Measurements from ENCODE around the gene SDK1. TPM values are rescaled to one million over a fixed set of nuclear protein-coding genes. Genes with fewer than 3 reads are reported as not detected.
A peak's percentile ranks its signal among the peaks of the same experiment; 100 is the strongest.

Gene SDK1
- total and polyA plus RNA-seq, 2 of the 8 experiments (the other 6 are each of a cell fraction or from before 2014, with no cell fraction given), result 3.3 to 7.2 TPM

DNA sequence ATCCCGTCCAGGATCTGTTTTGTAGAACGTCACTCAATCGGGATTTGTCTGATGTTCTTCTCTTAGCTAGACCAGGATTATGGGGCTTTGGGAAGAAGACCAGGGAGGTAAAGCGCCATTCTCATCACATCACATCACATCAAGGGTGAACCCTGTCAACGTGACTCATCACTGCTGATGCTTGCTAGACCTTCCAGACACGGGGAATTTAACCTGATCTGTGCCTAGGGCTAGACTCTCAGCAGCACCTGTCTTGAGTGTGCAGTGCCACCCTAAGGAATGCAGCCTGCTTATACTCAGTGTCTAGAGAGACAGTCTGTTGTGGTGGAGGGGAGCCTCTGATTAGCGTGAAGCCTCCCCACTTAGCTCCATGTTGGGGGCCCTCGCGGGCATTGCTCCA lies 702.5 kb downstream of the SDK1 start:
- FAIRE-seq, result no peak
- H3K36me3 ChIP-seq (ENCODE audit: control insufficient read depth in 2 of 4, insufficient read depth in 4 of 4, low read length in 3 of 4), result no peaks in the 10 kb centered on the region
- H2BK12ac ChIP-seq (ENCODE audit: low read depth, low read length), result no peak overlapping the region
- H4K91ac ChIP-seq (replicated peaks; ENCODE audit: insufficient read length, low read length), result no peak overlapping the region
- H3K27me3 ChIP-seq (replicated peaks in 1 of 4; ENCODE audit: control insufficient read depth in 3 of 4, extremely low read depth in 1 of 4, insufficient read depth in 3 of 4, low read length in 3 of 4), result no peaks in the 10 kb centered on the region
- no peaks in the 10 kb centered on the region for H4K20me1 ChIP-seq (replicated peaks in 1 of 2; ENCODE audit: control insufficient read depth in 1 of 2, insufficient read depth in 2 of 2, low read length in 2 of 2)
- no peak overlapping the region for H3K27ac ChIP-seq (ENCODE audit: low read depth, low read length)
- no peaks in the 10 kb centered on the region for H3K79me1 ChIP-seq (ENCODE audit: low read depth, low read length)
- H3K4me3 ChIP-seq (ENCODE audit: extremely low read depth in 1 of 4, insufficient read depth in 2 of 4, low read depth in 3 of 4, low read length in 4 of 4), result no peak overlapping the region
- H3K23ac ChIP-seq (ENCODE audit: insufficient read length), result no peak overlapping the region
- POLR2A ChIA-PET (ENCODE audit: partially characterized antibody), result no interaction called here
- 93% methylated on average over 9 of the region's 9 CpGs; no CpG with 5 or more reads in 1 of the 2 experiments for WGBS, 2 experiments (ENCODE audit: extremely low coverage in 1 of 2, insufficient coverage in 1 of 2, insufficient read length in 1 of 2, insufficient replicate concordance in 2 of 2, low coverage in 1 of 2, low lambda C conversion rate in 2 of 2, missing lambda C conversion rate in 1 of 2)
- H2BK120ac ChIP-seq (replicated peaks; ENCODE audit: low read depth, low read length), result no peak overlapping the region
- no peak overlapping the region for H4K5ac ChIP-seq (ENCODE audit: insufficient read length, low read depth, low read length)
- H2BK20ac ChIP-seq (ENCODE audit: low read length), result no peak overlapping the region
- no peaks in the 10 kb centered on the region for H3K79me2 ChIP-seq (ENCODE audit: control insufficient read depth in 1 of 2, insufficient read depth in 2 of 2, low read length in 2 of 2)
- H3K9me3 ChIP-seq (ENCODE audit: insufficient read depth in 2 of 2, low read depth in 1 of 2, low read length in 1 of 2), result no peaks in the 10 kb centered on the region
- no peak overlapping the region for H2BK15ac ChIP-seq (ENCODE audit: low read length)
- no peak overlapping the region for H3K9ac ChIP-seq (replicated peaks in 1 of 4; ENCODE audit: extremely low read depth in 1 of 4, low read depth in 3 of 4, low read length in 3 of 4)
- H4K8ac ChIP-seq (ENCODE audit: extremely low read depth, insufficient read depth, low read length), result no peak overlapping the region
- no peak overlapping the region for H3K14ac ChIP-seq (ENCODE audit: insufficient read length)
- no peak overlapping the region for H2BK5ac ChIP-seq (ENCODE audit: low read depth, low read length)
- H3K4me2 ChIP-seq (ENCODE audit: insufficient read depth in 1 of 2, low read depth in 2 of 2, low read length in 2 of 2), result no peak overlapping the region
- 0 out of 2 replicates have a peak overlapping the region, but pooled peaks have one; percentile 32 for H2AK5ac ChIP-seq (ENCODE audit: low read depth, low read length)
- no peak for TF ChIP-seq CHD2 (IDR thresholded peaks at IDR 0.05; ENCODE audit: low read length)
- TF ChIP-seq KDM1A (IDR thresholded peaks at IDR 0.05; ENCODE audit: borderline replicate concordance, low read length), result no peak
- TF ChIP-seq TAF7 (optimal IDR thresholded peaks at IDR 0.05; ENCODE audit: borderline replicate concordance, low read depth, low read length), result no peak
- no peak for TF ChIP-seq SRF (IDR thresholded peaks at IDR 0.05; ENCODE audit: low read depth, low read length)
- no peak for TF ChIP-seq ASH2L (IDR thresholded peaks at IDR 0.05; ENCODE audit: low read length)
- TF ChIP-seq SUZ12 (IDR thresholded peaks at IDR 0.05; ENCODE audit: low read length), result no peak
- TF ChIP-seq, protein P1, sequence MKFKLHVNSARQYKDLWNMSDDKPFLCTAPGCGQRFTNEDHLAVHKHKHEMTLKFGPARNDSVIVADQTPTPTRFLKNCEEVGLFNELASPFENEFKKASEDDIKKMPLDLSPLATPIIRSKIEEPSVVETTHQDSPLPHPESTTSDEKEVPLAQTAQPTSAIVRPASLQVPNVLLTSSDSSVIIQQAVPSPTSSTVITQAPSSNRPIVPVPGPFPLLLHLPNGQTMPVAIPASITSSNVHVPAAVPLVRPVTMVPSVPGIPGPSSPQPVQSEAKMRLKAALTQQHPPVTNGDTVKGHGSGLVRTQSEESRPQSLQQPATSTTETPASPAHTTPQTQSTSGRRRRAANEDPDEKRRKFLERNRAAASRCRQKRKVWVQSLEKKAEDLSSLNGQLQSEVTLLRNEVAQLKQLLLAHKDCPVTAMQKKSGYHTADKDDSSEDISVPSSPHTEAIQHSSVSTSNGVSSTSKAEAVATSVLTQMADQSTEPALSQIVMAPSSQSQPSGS (IDR thresholded peaks at IDR 0.05; ENCODE audit: low read length), result no peak
- no peak for TF ChIP-seq TEAD4 (IDR thresholded peaks at IDR 0.05; ENCODE audit: low read depth, low read length)
- TF ChIP-seq BCL11A (IDR thresholded peaks at IDR 0.05; ENCODE audit: low read depth in 2 of 2, low read length in 2 of 2), result no peak
- no peak for TF ChIP-seq RXRA (IDR thresholded peaks at IDR 0.05; ENCODE audit: insufficient read depth, low read depth, low read length)
- no peak for TF ChIP-seq EP300 (IDR thresholded peaks at IDR 0.05; ENCODE audit: borderline replicate concordance in 1 of 2, low read depth in 2 of 2, low read length in 2 of 2)
- no peak for TF ChIP-seq YY1 (IDR thresholded peaks at IDR 0.05; ENCODE audit: low read depth, low read length)
- TF ChIP-seq SIN3A (conservative IDR thresholded peaks at IDR 0.05 in 1 of 2, IDR thresholded peaks at IDR 0.05 in 1 of 2; ENCODE audit: low read depth in 1 of 2, low read length in 2 of 2), result no peak
- no peak overlapping the region for H2AFZ ChIP-seq (ENCODE audit: low read length)
- DNase-seq (ENCODE audit: low read depth in 1 of 2, low spot score in 2 of 2), result no peak
- CTCF ChIA-PET (ENCODE audit: partially characterized antibody), result interaction anchor here (0.9 to 1.1 kb wide), 2 partner anchors 13 to 17 kb away, joined by 3 read pairs; no protein-coding TSS in a partner anchor
- no peaks in the 10 kb centered on the region for H3K23me2 ChIP-seq (ENCODE audit: low read depth, low read length)
- H3K4ac ChIP-seq (replicated peaks; ENCODE audit: insufficient read length, low read depth, low read length), result no peak overlapping the region
- H3K56ac ChIP-seq (replicated peaks; ENCODE audit: insufficient read length, low read depth, low read length), result no peak overlapping the region
- H3K4me1 ChIP-seq (replicated peaks in 1 of 4; ENCODE audit: control insufficient read depth in 3 of 4, insufficient read depth in 4 of 4, low read length in 3 of 4), result peaks cover 0 to 7% (median under 1%) of the 10 kb centered on the region in 4 experiments; a peak in 3 of 7 replicates
- no peak overlapping the region for H3K18ac ChIP-seq (ENCODE audit: extremely low read depth, low read length)
